IMR-90 (cell line): ENCODE results near the gene IP6K2. TPM values are rescaled to one million over a fixed set of nuclear protein-coding genes. Genes with fewer than 3 reads are reported as not detected.

Source experiments
- ATAC-seq: fragments of 200-7000 bp; cut with Tn5 transposase; 2 replicates; pipeline ENCODE4 v1.9.1; 2020; ENCODE audit warnings: low read depth, mild to moderate bottlenecking, moderate library complexity
- BruUV-seq: library from RNA; stranded (reverse); fragments of 400-500 nt; replicated peaks from 2 replicates; lab custom pipeline; 2021; lab: Mats Ljungman, UMichigan
- CTCF ChIA-PET: fragments of 300-600 bp; formaldehyde crosslinking; extraction: SDS; loops from one replicate; lab custom pipeline; 2021; ENCODE audit warnings: antibody characterized with exemption; lab: Yijun Ruan, JAX
- POLR2A ChIA-PET: fragments of 300-600 bp; sonication (Branson Sonifier 250); formaldehyde crosslinking; loops from one replicate; lab custom pipeline; 2022; ENCODE audit warnings: antibody characterized with exemption; ENCODE audit not compliant: unreplicated experiment; lab: Charles Lee
- DNase-seq: peaks from one replicate; pipeline ENCODE4 v3.0.0; 2013
- H2AFZ ChIP-seq: replicated peaks from 2 replicates; pipeline ENCODE3; 2013; ENCODE audit warnings: low read length, mild to moderate bottlenecking; ENCODE audit not compliant: poor library complexity
- H2AK5ac ChIP-seq: 2 replicates; pipeline ENCODE4 v1.6.1; 2013; ENCODE audit warnings: low read depth, low read length, inconsistent platforms
- H2AK9ac ChIP-seq: replicated peaks from 2 replicates; pipeline ENCODE3; 2013; ENCODE audit warnings: mild to moderate bottlenecking, low read depth, low read length, moderate library complexity; ENCODE audit not compliant: poor library complexity
- H2BK120ac ChIP-seq: 2 replicates; pipeline ENCODE4 v1.6.1; 2013; ENCODE audit warnings: low read depth, low read length, inconsistent platforms
- H2BK15ac ChIP-seq: 3 replicates; pipeline ENCODE4 v1.6.1; 2013; ENCODE audit warnings: low read depth, low read length, inconsistent platforms
- H2BK20ac ChIP-seq: 2 replicates; pipeline ENCODE4 v1.6.1; 2013; ENCODE audit warnings: low read depth, mild to moderate bottlenecking, inconsistent platforms, low read length, moderate library complexity
- H2BK5ac ChIP-seq: 2 replicates; pipeline ENCODE4 v1.6.1; 2013; ENCODE audit warnings: mild to moderate bottlenecking, low read depth, low read length, inconsistent platforms; ENCODE audit not compliant: poor library complexity, severe bottlenecking
- H3K14ac ChIP-seq: replicated peaks from 2 replicates; pipeline ENCODE4 v1.6.1; 2013; ENCODE audit warnings: low read depth, low read length, inconsistent platforms
- H3K18ac ChIP-seq: 2 replicates; pipeline ENCODE4 v1.6.1; 2013; ENCODE audit warnings: low read depth, low read length, control low read depth
- H3K23ac ChIP-seq: 2 replicates; pipeline ENCODE4 v1.6.1; 2013; ENCODE audit warnings: low read depth, low read length, inconsistent platforms
- H3K27ac ChIP-seq: 2 replicates; pipeline ENCODE4 v1.5.1; 2013; ENCODE audit warnings: mild to moderate bottlenecking, control low read depth, low read length; ENCODE audit not compliant: insufficient read depth
- H3K27me3 ChIP-seq: 2 replicates; pipeline ENCODE4 v1.6.1; 2013; ENCODE audit warnings: low read length; ENCODE audit not compliant: control insufficient read depth, insufficient read depth
- H3K36me3 ChIP-seq: 2 replicates; pipeline ENCODE4 v1.6.1; 2013; ENCODE audit warnings: low read length, mixed read lengths; ENCODE audit not compliant: control insufficient read depth, insufficient read depth
- H3K4ac ChIP-seq: 2 replicates; pipeline ENCODE4 v1.6.1; 2013; ENCODE audit warnings: low read depth, low read length, inconsistent platforms
- H3K4me1 ChIP-seq: 2 replicates; pipeline ENCODE4 v1.6.1; 2013; ENCODE audit warnings: low read length, mixed read lengths; ENCODE audit not compliant: control insufficient read depth, insufficient read depth
- H3K4me2 ChIP-seq: 2 replicates; pipeline ENCODE4 v1.6.1; 2013; ENCODE audit warnings: low read depth, mild to moderate bottlenecking, control low read depth, low read length, moderate library complexity
- H3K4me3 ChIP-seq: 2 replicates; pipeline ENCODE4 v1.5.1; 2013; ENCODE audit warnings: low read depth, mild to moderate bottlenecking, control low read depth, low read length, moderate library complexity; ENCODE audit not compliant: insufficient read depth
- H3K56ac ChIP-seq: 2 replicates; pipeline ENCODE4 v1.6.1; 2013; ENCODE audit warnings: low read length, inconsistent platforms; ENCODE audit not compliant: insufficient read depth; ENCODE audit errors: extremely low read depth
- H3K79me1 ChIP-seq, 2 experiments: 2 replicates each; pipeline ENCODE4 v1.6.1; 2013; ENCODE audit warnings: low read length in 2 of 2, inconsistent platforms in 1 of 2, low read depth in 1 of 2
- H3K9ac ChIP-seq: 2 replicates; pipeline ENCODE4 v1.6.1; 2013; ENCODE audit warnings: low read depth, low read length, control low read depth
- H3K9me1 ChIP-seq: 2 replicates; pipeline ENCODE4 v1.6.1; 2013; ENCODE audit warnings: low read length, inconsistent platforms; ENCODE audit not compliant: insufficient read depth
- H3K9me3 ChIP-seq: 2 replicates; pipeline ENCODE4 v1.6.1; 2013; ENCODE audit warnings: low read length; ENCODE audit not compliant: control insufficient read depth, insufficient read depth
- H4K20me1 ChIP-seq: 2 replicates; pipeline ENCODE4 v1.6.1; 2013; ENCODE audit warnings: low read length, inconsistent platforms; ENCODE audit not compliant: insufficient read depth
- H4K5ac ChIP-seq: 2 replicates; pipeline ENCODE4 v1.6.1; 2013; ENCODE audit warnings: mild to moderate bottlenecking, low read depth, low read length, control low read depth
- H4K8ac ChIP-seq, 2 experiments: 2 replicates each; pipeline ENCODE4 v1.6.1; 2013; ENCODE audit warnings: low read depth in 2 of 2, low read length in 2 of 2, control low read depth in 1 of 2, inconsistent platforms in 1 of 2
- H4K91ac ChIP-seq: 2 replicates; pipeline ENCODE4 v1.6.1; 2013; ENCODE audit warnings: low read depth, low read length, inconsistent platforms; ENCODE audit not compliant: insufficient read depth
- ELK1 ChIP-seq: fragments of 150-350 bp; IDR thresholded peaks from 2 replicates; pipeline ENCODE4 v1.6.1; 2016; ENCODE audit warnings: low read depth, mild to moderate bottlenecking, low read length, moderate library complexity, borderline replicate concordance
- FOS ChIP-seq: fragments of 150-350 bp; IDR thresholded peaks from 2 replicates; pipeline ENCODE4 v1.6.1; 2016; ENCODE audit warnings: low read depth, low read length
- WGBS, 2 experiments: methylation state at CpG; one replicate each; pipeline versions ENCODE4 v1.1.5 to v1.1.7; 2013; ENCODE audit warnings: missing lambda C conversion rate in 2 of 2; ENCODE audit not compliant: insufficient read length in 1 of 2; ENCODE audit errors: extremely low coverage in 2 of 2; 5-methylcytosine and 5-hydroxymethylcytosine counted together
- dilution Hi-C: fragments of 300-500 bp; cut with HindIII; formaldehyde crosslinking; loops from one replicate; pipeline ENCODE4 v1.14.3; 2018; ENCODE audit warnings: low sequenced_read_pairs; ENCODE audit not compliant: unreplicated experiment
- in situ Hi-C: fragments of 300-500 bp; cut with MboI; formaldehyde crosslinking; loops from 3 replicates; pipeline ENCODE4 v1.14.3; 2019; ENCODE audit warnings: low sequenced_read_pairs, inconsistent platforms, mixed read lengths
- intact Hi-C: fragments of 100-400 bp; cut with micrococcal nuclease; formaldehyde crosslinking; loops from 2 replicates; pipeline ENCODE4 v1.10.0; 2022
- polyA plus RNA-seq, 3 experiments: library from polyadenylated mRNA; depleted of rRNA; stranded (reverse); fragments of >200 nt; gene quantifications; 2 replicates each; pipeline ENCODE4 v1.2.3, GENCODE V29; 2012; ENCODE audit warnings: low replicate concordance in 1 of 3
- total RNA-seq: library from RNA; depleted of rRNA; stranded (reverse); fragments of >200 nt; gene quantifications from 2 replicates; pipeline ENCODE4 v1.2.3, GENCODE V29; 2012

The IP6K2 gene
- total and polyA plus RNA-seq, 2 of the 4 experiments (the other 2 are of a cell fraction) = 73.7 to 169 TPM

- no peak for TF ChIP-seq FOS
These were observed 63.9 kb downstream of the IP6K2 start (continued) for GRCh38 chr3:48652923-48653715.

GRCh38 chr3:48651771-48652170 lies 65.2 kb downstream of the IP6K2 start:
- no peak for ATAC-seq
- in situ Hi-C loops (no loop called here), intact Hi-C loops (no loop called here), dilution Hi-C loops (no loop called here)
- H2BK120ac ChIP-seq = no peak overlapping the region
- 68% methylated on average over 2 of the region's 11 CpGs; no CpG with 5 or more reads in 1 of the 2 experiments for WGBS, 2 experiments
- no peak for DNase-seq
- H3K56ac ChIP-seq = no peak overlapping the region
- H2BK15ac ChIP-seq = no peak overlapping the region
- H3K4me1 ChIP-seq = peaks cover 3% of the 10 kb centered on the region; the same call in 1 of the 2 replicates
- H4K91ac ChIP-seq = no peak overlapping the region
- ChIA-PET POLR2A (no interaction called here), CTCF (no interaction called here)
- H3K4me2 ChIP-seq = no peak overlapping the region
- no peak overlapping the region for H2BK5ac ChIP-seq
- H2AK9ac ChIP-seq = no peak overlapping the region
- no peaks in the 10 kb centered on the region for H3K9me1 ChIP-seq
- no peaks in the 10 kb centered on the region for H4K20me1 ChIP-seq
- H3K14ac ChIP-seq = no peak overlapping the region
- no peaks in the 10 kb centered on the region; the same call in 1 of the 2 replicates for H3K27me3 ChIP-seq
- no peak for TF ChIP-seq ELK1
- no peak overlapping the region for H3K4ac ChIP-seq
- H3K4me3 ChIP-seq = no peak overlapping the region
- no peak overlapping the region for H3K9ac ChIP-seq
- H2AFZ ChIP-seq = no peak overlapping the region
- H3K18ac ChIP-seq = no peak overlapping the region
- H3K36me3 ChIP-seq = no peaks in the 10 kb centered on the region
- no peak overlapping the region for H4K5ac ChIP-seq
- H4K8ac ChIP-seq = no peak overlapping the region
- no peak overlapping the region for H3K23ac ChIP-seq
- H2BK20ac ChIP-seq = no peak overlapping the region
- H3K27ac ChIP-seq = no peak overlapping the region
- no peaks in the 10 kb centered on the region for H3K9me3 ChIP-seq
- H2AK5ac ChIP-seq = no peak overlapping the region
- no TSS peak for BruUV-seq
- H3K79me1 ChIP-seq = no peaks in the 10 kb centered on the region
